ENCODE data around the gene KDM4B.

- no peak for TF ChIP-seq POLR2A (IDR thresholded peaks at IDR 0.05)
- TF ChIP-seq, protein P1, sequence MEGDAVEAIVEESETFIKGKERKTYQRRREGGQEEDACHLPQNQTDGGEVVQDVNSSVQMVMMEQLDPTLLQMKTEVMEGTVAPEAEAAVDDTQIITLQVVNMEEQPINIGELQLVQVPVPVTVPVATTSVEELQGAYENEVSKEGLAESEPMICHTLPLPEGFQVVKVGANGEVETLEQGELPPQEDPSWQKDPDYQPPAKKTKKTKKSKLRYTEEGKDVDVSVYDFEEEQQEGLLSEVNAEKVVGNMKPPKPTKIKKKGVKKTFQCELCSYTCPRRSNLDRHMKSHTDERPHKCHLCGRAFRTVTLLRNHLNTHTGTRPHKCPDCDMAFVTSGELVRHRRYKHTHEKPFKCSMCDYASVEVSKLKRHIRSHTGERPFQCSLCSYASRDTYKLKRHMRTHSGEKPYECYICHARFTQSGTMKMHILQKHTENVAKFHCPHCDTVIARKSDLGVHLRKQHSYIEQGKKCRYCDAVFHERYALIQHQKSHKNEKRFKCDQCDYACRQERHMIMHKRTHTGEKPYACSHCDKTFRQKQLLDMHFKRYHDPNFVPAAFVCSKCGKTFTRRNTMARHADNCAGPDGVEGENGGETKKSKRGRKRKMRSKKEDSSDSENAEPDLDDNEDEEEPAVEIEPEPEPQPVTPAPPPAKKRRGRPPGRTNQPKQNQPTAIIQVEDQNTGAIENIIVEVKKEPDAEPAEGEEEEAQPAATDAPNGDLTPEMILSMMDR (IDR thresholded peaks at IDR 0.05) = no peak
Measured at GRCh38 chr19:5074407-5074806, 105.5 kb downstream of the KDM4B start.

Data from Peyer's patch (tissue), 4 donors.